Cerebellar cortex (tissue), 1 donor: Measurements from ENCODE around the gene IFT25.

Experiments used
- DNase-seq: peaks from one replicate; pipeline ENCODE4 v3.0.0-alpha.2; 2015; ENCODE audit warnings: low spot score

IFT25 gene

GRCh38 chr1:53929246-53929960 lies 16.1 kb downstream of the IFT25 start:
- no peak for DNase-seq

- DNase-seq, result no peak
Observed at GRCh38 chr1:53927376-53927881, 18.1 kb downstream of the IFT25 start.

- no peak for DNase-seq
Observed at GRCh38 chr1:53919675-53920066, 25.8 kb downstream of the IFT25 start.

GRCh38 chr1:53918343-53918742 lies 27.2 kb downstream of the IFT25 start:
- DNase-seq, result no peak

DNA sequence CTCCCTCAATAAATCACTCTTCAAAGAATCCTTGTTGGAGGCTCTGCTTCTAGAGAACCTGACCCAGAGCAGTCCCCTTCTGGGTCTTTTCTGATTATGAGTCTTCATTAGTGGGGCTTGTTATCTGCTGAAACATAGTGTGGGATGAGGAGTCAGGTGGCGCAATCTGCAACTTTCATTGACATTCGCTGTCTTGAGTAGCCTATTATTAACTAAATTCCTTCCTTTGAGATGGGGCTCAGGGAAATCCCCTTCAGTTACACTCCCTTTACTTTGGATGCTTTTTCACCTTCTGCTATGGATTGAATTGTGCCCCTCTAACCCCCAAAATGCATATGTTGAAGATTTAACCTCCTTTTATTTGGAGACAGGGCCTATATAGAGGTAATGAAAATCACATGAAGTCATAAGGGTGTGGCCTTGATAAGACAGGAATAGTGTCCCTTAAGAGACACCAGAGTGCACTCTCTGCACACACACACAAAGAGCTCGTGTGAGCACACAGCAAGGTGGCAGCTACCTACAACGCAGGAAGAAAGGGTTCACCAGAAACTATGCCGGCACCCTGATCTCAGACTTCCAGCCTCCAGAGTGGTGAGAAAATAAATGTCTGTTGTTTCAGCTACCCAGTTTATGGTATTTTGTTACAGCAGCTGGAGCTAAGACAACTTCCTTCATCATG lies 32.0 kb downstream of the IFT25 start:
- DNase-seq, result no peak

GRCh38 chr1:53911442-53911841 lies 34.1 kb downstream of the IFT25 start:
- DNase-seq, result no peak

DNA sequence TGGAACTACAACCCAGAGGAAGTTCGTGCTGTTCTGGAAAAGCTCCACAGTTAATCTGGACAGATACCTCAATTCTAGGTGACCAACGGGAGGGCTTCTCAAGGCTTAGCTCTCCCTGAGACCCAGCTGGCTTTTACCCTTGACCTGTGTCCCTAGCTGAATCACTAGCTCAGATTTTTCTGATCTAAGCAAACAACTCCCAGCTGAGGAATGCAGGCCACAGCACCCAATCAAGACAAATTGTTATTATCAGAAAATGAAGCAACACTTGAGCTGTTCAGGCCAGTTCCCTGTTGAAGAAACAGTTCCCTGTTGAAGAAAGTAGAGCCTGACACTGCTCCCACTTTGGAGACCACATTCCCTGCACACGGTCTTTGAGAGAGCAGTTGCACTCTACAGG lies 35.6 kb downstream of the IFT25 start:
- no peak for DNase-seq

DNA sequence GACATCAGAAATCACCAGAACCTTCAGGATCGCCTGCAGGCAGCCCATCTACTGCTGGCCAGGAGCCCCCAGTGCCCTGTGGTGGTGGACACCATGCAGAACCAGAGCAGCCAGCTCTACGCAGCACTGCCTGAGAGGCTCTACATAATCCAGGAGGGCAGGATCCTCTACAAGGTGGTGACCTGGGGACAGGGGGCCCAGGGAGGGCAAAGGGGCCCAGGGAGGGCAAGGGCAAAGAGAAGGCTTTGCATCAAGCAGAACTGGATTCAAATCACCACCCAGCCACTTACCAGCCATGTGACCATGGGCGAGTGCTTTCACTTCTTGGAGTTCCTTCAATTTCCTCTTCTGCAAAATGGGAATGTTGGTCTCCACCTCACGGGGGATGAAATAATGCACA lies 39.4 kb downstream of the IFT25 start:
- no peak for DNase-seq

- no peak for DNase-seq
Observed at GRCh38 chr1:53905509-53905908, 40.0 kb downstream of the IFT25 start.

- DNase-seq, result no peak
Observed at GRCh38 chr1:53902235-53903138, 43.0 kb downstream of the IFT25 start.

DNA sequence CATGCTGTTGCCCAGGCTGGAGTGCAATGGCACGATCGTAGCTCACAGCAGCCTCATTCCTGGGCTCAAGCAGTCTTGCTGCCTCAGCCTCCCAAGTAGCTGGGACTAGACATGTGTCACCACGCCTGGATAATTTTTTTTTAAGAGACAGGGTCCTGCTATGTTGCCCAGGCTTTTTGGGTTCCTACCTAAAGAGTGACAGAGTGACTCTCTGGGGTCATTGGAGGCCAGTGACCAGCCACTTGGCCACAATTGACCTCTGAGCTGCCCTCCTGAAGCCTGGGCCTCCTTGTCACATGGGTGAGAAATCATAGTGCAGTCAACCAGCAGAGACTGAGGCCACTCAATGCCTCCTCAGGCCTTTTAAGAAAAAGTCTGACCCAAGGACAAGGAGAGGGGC lies 45.8 kb downstream of the IFT25 start:
- DNase-seq, result no peak

GRCh38 chr1:53899206-53899628 lies 46.3 kb downstream of the IFT25 start:
- DNase-seq, result no peak

DNA sequence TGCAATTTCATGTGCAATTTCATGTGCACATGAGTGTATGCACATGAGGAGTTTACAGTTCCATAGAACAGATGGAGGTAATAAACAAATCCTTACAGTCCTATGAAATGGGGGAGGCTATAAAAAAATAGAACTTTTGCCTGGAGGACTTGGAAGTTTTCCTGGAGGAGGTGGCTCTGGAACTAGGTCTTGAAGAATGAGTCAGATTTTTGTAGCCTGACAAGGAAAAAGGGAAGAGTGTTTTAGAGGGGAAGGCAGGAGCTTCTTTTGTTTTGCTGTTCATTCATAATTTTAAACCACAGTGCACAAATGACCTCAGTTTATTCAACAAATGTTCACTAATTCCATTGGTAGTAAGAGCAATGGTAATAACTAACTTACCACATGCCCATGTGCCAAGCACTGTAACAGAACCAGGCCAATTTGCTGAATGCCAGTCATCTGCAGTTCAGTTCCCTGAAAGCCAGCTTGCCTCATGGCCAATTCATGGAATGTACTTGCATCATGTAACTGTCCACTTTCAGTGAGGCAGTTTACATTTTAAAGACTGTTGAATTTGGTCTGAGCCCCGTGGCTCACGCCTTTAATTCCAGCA lies 48.8 kb downstream of the IFT25 start:
- no peak for DNase-seq

- DNase-seq, result no peak
Observed at GRCh38 chr1:53895421-53895820, 50.1 kb downstream of the IFT25 start.

- no peak for DNase-seq
Observed at GRCh38 chr1:53894644-53895043, 50.9 kb downstream of the IFT25 start.

DNA sequence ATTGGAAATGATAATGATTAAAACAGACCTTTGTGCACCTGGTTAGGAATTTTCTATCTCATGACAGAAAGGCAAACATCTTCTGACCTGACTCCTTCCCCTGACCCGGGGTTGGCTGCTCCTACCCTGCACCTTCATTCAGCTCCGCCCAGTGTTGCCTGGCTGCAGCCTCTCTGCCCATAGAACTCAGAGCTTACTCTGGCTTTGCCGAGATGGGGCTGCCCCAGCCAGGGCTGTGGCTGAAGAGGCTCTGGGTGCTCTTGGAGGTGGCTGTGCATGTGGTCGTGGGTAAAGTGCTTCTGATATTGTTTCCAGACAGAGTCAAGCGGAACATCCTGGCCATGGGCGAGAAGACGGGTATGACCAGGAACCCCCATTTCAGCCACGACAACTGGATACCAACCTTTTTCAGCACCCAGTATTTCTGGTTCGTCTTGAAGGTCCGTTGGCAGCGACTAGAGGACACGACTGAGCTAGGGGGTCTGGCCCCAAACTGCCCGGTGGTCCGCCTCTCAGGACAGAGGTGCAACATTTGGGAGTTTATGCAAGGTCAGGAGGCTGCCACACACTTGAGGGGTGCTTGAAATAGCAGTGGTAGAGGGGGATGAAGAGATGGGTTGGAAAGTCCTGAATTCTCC lies 51.4 kb downstream of the IFT25 start, which contains the start of gene DIO1:
TSS of gene DIO1 (plus strand) at position 189 of the 638 bp plus-strand sequence. CDS start at position 213, 24 bp downstream.
- no peak for DNase-seq

GRCh38 chr1:53892911-53893310 lies 52.6 kb downstream of the IFT25 start:
- no peak for DNase-seq

DNA sequence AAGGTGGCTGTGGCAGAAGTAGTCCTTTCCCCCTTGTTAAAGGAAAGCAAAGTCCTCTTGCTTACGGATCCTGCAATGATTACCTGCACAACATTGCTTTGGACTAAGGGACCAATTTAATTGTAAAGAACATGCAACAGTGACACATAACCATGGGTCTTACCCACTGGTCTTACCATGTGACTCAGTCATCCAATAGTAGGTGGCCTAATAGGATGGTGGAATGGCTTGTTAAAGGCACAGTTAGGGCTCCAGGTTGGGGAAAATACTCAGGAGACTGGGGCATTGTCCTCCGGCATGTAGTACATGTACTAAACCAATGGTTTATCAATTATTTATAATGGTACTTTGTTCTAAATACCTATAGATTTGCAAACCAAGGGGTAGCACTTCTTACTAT lies 53.8 kb downstream of the IFT25 start:
- DNase-seq, result no peak

- DNase-seq, result no peak
Observed at GRCh38 chr1:53891018-53891417, 54.5 kb downstream of the IFT25 start.

- DNase-seq, result no peak
Observed at GRCh38 chr1:53890522-53890941, 55.0 kb downstream of the IFT25 start.
